H7 (cell line): ENCODE results near the gene ARHGAP33. TPM values are rescaled to one million over a fixed set of nuclear protein-coding genes. Genes with fewer than 3 reads are reported as not detected.

Source experiments
- DNase-seq: peaks from one replicate; pipeline ENCODE4 v3.0.0; 2012
- H3K27me3 ChIP-seq: 2 replicates; pipeline ENCODE4 v1.6.0; 2011; ENCODE audit warnings: mild to moderate bottlenecking, low read length; ENCODE audit not compliant: control insufficient read depth, insufficient read depth
- H3K36me3 ChIP-seq: replicated peaks from 2 replicates; pipeline ENCODE4 v1.5.1; 2011; ENCODE audit warnings: low read length; ENCODE audit not compliant: control insufficient read depth, insufficient read depth
- H3K4me3 ChIP-seq: 2 replicates; pipeline ENCODE4 v1.5.1; 2011; ENCODE audit warnings: low read depth, mild to moderate bottlenecking, control low read depth, low read length, moderate library complexity; ENCODE audit not compliant: insufficient read depth
- total RNA-seq: library from RNA; depleted of rRNA; stranded (reverse); fragments of >200 nt; shearing (Covaris generic); gene quantifications from 2 replicates; pipeline ENCODE4 v1.2.3, GENCODE V29; 2014; rRNA removed

The ARHGAP33 gene
- 3.7 and 6.4 TPM in 2 replicates for total RNA-seq

GRCh38 chr19:35775298-35776101 is at the start of gene ARHGAP33:
Gene ARHGAP33, plus strand, starts transcription at chr19:35775564. Its CDS starts 95 bp downstream, at chr19:35775659.
- no peaks in the 10 kb centered on the region for H3K36me3 ChIP-seq
- H3K4me3 ChIP-seq: peak within 1 kb of the TSS; percentile 64
- peaks cover 17% of the 10 kb centered on the region for H3K27me3 ChIP-seq
- DNase-seq: peak; percentile 99

- H3K4me3 ChIP-seq: no peak overlapping the region
- peak; percentile 39 for DNase-seq
- H3K36me3 ChIP-seq: peaks cover 64% of the 10 kb centered on the region
- H3K27me3 ChIP-seq: no peaks in the 10 kb centered on the region
These were observed 48.1 kb upstream of the ARHGAP33 start for GRCh38 chr19:35727053-35727955.

- Histone ChIP-seq H3K27me3 (no peaks in the 10 kb centered on the region), H3K4me3 (no peak overlapping the region), H3K36me3 (peaks cover 57% of the 10 kb centered on the region)
- no peak for DNase-seq
These were observed 47.2 kb upstream of the ARHGAP33 start for GRCh38 chr19:35727956-35728706.

GRCh38 chr19:35729021-35729420 is 46.3 kb upstream of the ARHGAP33 start:
- H3K36me3 ChIP-seq: peaks cover 53% of the 10 kb centered on the region

GRCh38 chr19:35729763-35730162 is 45.6 kb upstream of the ARHGAP33 start:
- Histone ChIP-seq H3K27me3 (no peaks in the 10 kb centered on the region), H3K36me3 (peaks cover 53% of the 10 kb centered on the region), H3K4me3 (no peak overlapping the region)
- no peak for DNase-seq

More at GRCh38 chr19:35729021-35729420, 46.3 kb upstream of the ARHGAP33 start:
- Histone ChIP-seq H3K4me3 (no peak overlapping the region), H3K27me3 (no peaks in the 10 kb centered on the region)
- no peak for DNase-seq

- no peak for DNase-seq
- H3K4me3 ChIP-seq: no peak overlapping the region
- H3K36me3 ChIP-seq: peaks cover 51% of the 10 kb centered on the region
- no peaks in the 10 kb centered on the region for H3K27me3 ChIP-seq
These were observed 45.0 kb upstream of the ARHGAP33 start for GRCh38 chr19:35730326-35730725.

GRCh38 chr19:35731353-35731752 is 44.0 kb upstream of the ARHGAP33 start:
- H3K4me3 ChIP-seq: no peak overlapping the region
- peaks cover 50% of the 10 kb centered on the region for H3K36me3 ChIP-seq
- no peak for DNase-seq
- H3K27me3 ChIP-seq: no peaks in the 10 kb centered on the region

- no peaks in the 10 kb centered on the region for H3K27me3 ChIP-seq
- no peak for DNase-seq
- no peak overlapping the region for H3K4me3 ChIP-seq
- H3K36me3 ChIP-seq: peaks cover 52% of the 10 kb centered on the region
These were observed 43.5 kb upstream of the ARHGAP33 start for GRCh38 chr19:35731779-35732405.

GRCh38 chr19:35732540-35733179 is 42.7 kb upstream of the ARHGAP33 start:
- DNase-seq: no peak
- Histone ChIP-seq H3K36me3 (peaks cover 49% of the 10 kb centered on the region), H3K4me3 (no peak overlapping the region), H3K27me3 (no peaks in the 10 kb centered on the region)

- H3K36me3 ChIP-seq: peaks cover 48% of the 10 kb centered on the region
- no peak for DNase-seq
- H3K4me3 ChIP-seq: no peak overlapping the region
- no peaks in the 10 kb centered on the region for H3K27me3 ChIP-seq
These were observed 41.9 kb upstream of the ARHGAP33 start for GRCh38 chr19:35733180-35734125.

- Histone ChIP-seq H3K36me3 (peaks cover 42% of the 10 kb centered on the region), H3K4me3 (no peak overlapping the region), H3K27me3 (no peaks in the 10 kb centered on the region)
- DNase-seq: no peak
These were observed 41.1 kb upstream of the ARHGAP33 start for GRCh38 chr19:35734273-35734672.

GRCh38 chr19:35734889-35735288 is 40.5 kb upstream of the ARHGAP33 start:
- peaks cover 37% of the 10 kb centered on the region for H3K36me3 ChIP-seq
- no peak overlapping the region for H3K4me3 ChIP-seq
- H3K27me3 ChIP-seq: no peaks in the 10 kb centered on the region

More at GRCh38 chr19:35734889-35735288, 40.5 kb upstream of the ARHGAP33 start:
- DNase-seq: no peak
